Left ventricle myocardium inferior (tissue), 1 donor: ENCODE measurements around the gene PIAS1. TPM values are rescaled to one million over a fixed set of nuclear protein-coding genes. Genes with fewer than 3 reads are reported as not detected.
A peak's percentile ranks its signal among the peaks of the same experiment; 100 is the strongest.

Experiments used
- DNase-seq: peaks from one replicate; pipeline ENCODE4 v3.0.0-alpha.2; 2020
- H3K27ac ChIP-seq: fragments of 200-600 bp; replicated peaks from 2 replicates; pipeline ENCODE4 v1.8.0; 2021
- H3K27me3 ChIP-seq: fragments of 200-600 bp; 2 replicates; pipeline ENCODE4 v1.8.0; 2021; ENCODE audit warnings: low read depth
- H3K36me3 ChIP-seq: fragments of 200-600 bp; 2 replicates; pipeline ENCODE4 v1.8.0; 2021
- H3K4me1 ChIP-seq: fragments of 200-600 bp; 2 replicates; pipeline ENCODE4 v1.8.0; 2021
- H3K4me3 ChIP-seq: fragments of 200-600 bp; 2 replicates; pipeline ENCODE4 v1.8.0; 2021; ENCODE audit warnings: mild to moderate bottlenecking, moderate library complexity
- H3K9me3 ChIP-seq: fragments of 200-600 bp; replicated peaks from 2 replicates; pipeline ENCODE4 v1.8.0; 2021
- CTCF ChIP-seq: fragments of 200-600 bp; IDR thresholded peaks from 2 replicates; pipeline ENCODE4 v1.8.0; 2021; ENCODE audit warnings: antibody characterized with exemption, mild to moderate bottlenecking, borderline replicate concordance
- intact Hi-C: fragments of 100-400 bp; cut with micrococcal nuclease; formaldehyde crosslinking; loops from one replicate; pipeline ENCODE4 v1.11.0; 2022
- total RNA-seq: library from RNA; stranded (reverse); fragmentation: NEBNext Ultra II Directional; extraction: Animal tissue kit (Norgen Biotek cat#: 25700); gene quantifications from one replicate; pipeline ENCODE4 v1.2.1, GENCODE V29; 2021
- donor health status: DM: no; HTN: yes; CAD: no; lungs with severe emphysema.

PIAS1 gene
- total RNA-seq, 1 donor from 2014 or later = 29.9 TPM

GRCh38 chr15:68176601-68177000, 122.5 kb downstream of the PIAS1 start:
- DNase-seq = no peak
- peaks cover 67% of the 10 kb centered on the region for H3K36me3 ChIP-seq
- H3K9me3 ChIP-seq = no peaks in the 10 kb centered on the region
- peaks cover 14% of the 10 kb centered on the region for H3K4me1 ChIP-seq
- H3K27me3 ChIP-seq = no peaks in the 10 kb centered on the region
- H3K4me3 ChIP-seq = no peak overlapping the region
- no peak overlapping the region for H3K27ac ChIP-seq
- no peak for TF ChIP-seq CTCF
- intact Hi-C loops = no loop called here

- peak overlapping the region; percentile 16 for H3K27ac ChIP-seq
These were observed 123.6 kb downstream of the PIAS1 start for GRCh38 chr15:68177742-68178141.

GRCh38 chr15:68183616-68184315, 129.7 kb downstream of the PIAS1 start:
- Histone ChIP-seq H3K36me3 (peaks cover 67% of the 10 kb centered on the region), H3K9me3 (no peaks in the 10 kb centered on the region), H3K4me1 (peaks cover 25% of the 10 kb centered on the region)

More at GRCh38 chr15:68177742-68178141, 123.6 kb downstream of the PIAS1 start:
- Histone ChIP-seq H3K4me1 (peaks cover 14% of the 10 kb centered on the region), H3K4me3 (no peak overlapping the region), H3K9me3 (no peaks in the 10 kb centered on the region), H3K36me3 (peaks cover 74% of the 10 kb centered on the region), H3K27me3 (no peaks in the 10 kb centered on the region)
- no peak for DNase-seq
- intact Hi-C loops = no loop called here
- TF ChIP-seq CTCF = no peak

GRCh38 chr15:68184616-68185480, 130.7 kb downstream of the PIAS1 start:
- Histone ChIP-seq H3K36me3 (peaks cover 63% of the 10 kb centered on the region), H3K27me3 (no peaks in the 10 kb centered on the region), H3K9me3 (no peaks in the 10 kb centered on the region), H3K4me1 (peaks cover 30% of the 10 kb centered on the region), H3K4me3 (no peak overlapping the region), H3K27ac (no peak overlapping the region)
- DNase-seq = no peak
- intact Hi-C loops = no loop called here
- no peak for TF ChIP-seq CTCF

More at GRCh38 chr15:68183616-68184315, 129.7 kb downstream of the PIAS1 start:
- TF ChIP-seq CTCF = no peak
- Histone ChIP-seq H3K27me3 (no peaks in the 10 kb centered on the region), H3K27ac (no peak overlapping the region), H3K4me3 (no peak overlapping the region)
- no peak for DNase-seq
- intact Hi-C loops = no loop called here

GRCh38 chr15:68186671-68187397, 132.7 kb downstream of the PIAS1 start:
- Histone ChIP-seq H3K36me3 (peaks cover 57% of the 10 kb centered on the region), H3K4me3 (no peak overlapping the region), H3K27me3 (no peaks in the 10 kb centered on the region), H3K4me1 (peaks cover 31% of the 10 kb centered on the region), H3K9me3 (no peaks in the 10 kb centered on the region), H3K27ac (peak overlapping the region; percentile 81)
- intact Hi-C loops = no loop called here
- TF ChIP-seq CTCF = no peak
- DNase-seq = no peak
